GM23248 (cell line): ENCODE measurements around the gene MS4A4E.
"Not testable (repeated sequence)": the region's sequence is repeated elsewhere in the genome, so short reads cannot be mapped to it uniquely, and the experiment has no call there.

Source experiments
- EZH2 ChIP-seq: fragments of 200-600 bp; sonication (generic); IDR thresholded peaks from 2 replicates; pipeline ENCODE4 v1.6.1; 2018; ENCODE audit warnings: antibody characterized with exemption, mild to moderate bottlenecking; ENCODE audit not compliant: insufficient read depth, poor library complexity, severe bottlenecking
- EZH2phosphoT487 ChIP-seq: fragments of 200-600 bp; sonication (generic); IDR thresholded peaks from 2 replicates; pipeline ENCODE4 v1.6.1; 2018; ENCODE audit warnings: antibody characterized with exemption, moderate library complexity, mild to moderate bottlenecking, low read depth; ENCODE audit not compliant: insufficient read depth

DNA sequence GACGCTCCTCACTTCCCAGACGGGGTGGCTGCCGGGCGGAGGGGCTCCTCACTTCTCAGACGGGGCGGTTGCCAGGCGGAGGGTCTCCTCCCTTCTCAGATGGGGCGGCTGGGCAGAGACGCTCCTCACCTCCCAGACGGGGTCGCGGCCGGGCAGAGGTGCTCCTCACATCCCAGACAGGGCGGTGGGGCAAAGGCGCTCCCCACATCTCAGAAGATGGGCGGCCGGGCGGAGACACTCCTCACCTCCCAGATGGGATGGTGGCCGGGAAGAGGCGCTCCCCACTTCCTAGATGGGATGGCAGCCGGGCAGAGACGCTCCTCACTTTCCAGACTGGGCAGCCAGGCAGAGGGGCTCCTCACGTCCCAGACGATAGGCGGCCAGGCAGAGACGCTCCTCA, 41.6 kb downstream of the MS4A4E start:
- not testable (repeated sequence) for TF ChIP-seq EZH2phosphoT487, EZH2
